Right lobe of liver (tissue), 6 donors: ENCODE results near the gene CGRRF1. TPM values are rescaled to one million over a fixed set of nuclear protein-coding genes. Genes with fewer than 3 reads are reported as not detected.
A peak's percentile ranks its signal among the peaks of the same experiment; 100 is the strongest.

Experiments used
- ATAC-seq, 4 donors: fragments of 200-7000 bp; cut with Tn5 transposase; one replicate each; pipeline ENCODE4 v1.9.1; 2020; ENCODE audit warnings: mild to moderate bottlenecking in 4 of 4, moderate library complexity in 4 of 4
- DNase-seq, 3 donors: peaks; one replicate each; pipeline ENCODE4 v3.0.0-alpha.2; 2020
- H3K27ac ChIP-seq, 3 donors: fragments of 200-600 bp; one replicate each; pipeline ENCODE4 v1.8.0; 2022
- H3K27me3 ChIP-seq, 2 donors: fragments of 200-600 bp; one replicate each; pipeline ENCODE4 v1.8.0; 2022
- H3K36me3 ChIP-seq, 4 donors: fragments of 200-600 bp; sonication (generic) in 1 of 4; one replicate each; pipeline versions ENCODE4 v1.5.1 to v1.8.0; 2017 to 2022; ENCODE audit warnings: control low read depth in 1 of 4
- H3K4me1 ChIP-seq, 4 donors: fragments of 200-600 bp; sonication (generic) in 1 of 4; one replicate each; pipeline versions ENCODE4 v1.5.1 to v1.8.0; 2017 to 2022; ENCODE audit warnings: control low read depth in 1 of 4
- H3K4me3 ChIP-seq, 3 donors: fragments of 200-600 bp; one replicate each; pipeline ENCODE4 v1.8.0; 2022
- H3K9me3 ChIP-seq, 4 donors: fragments of 200-600 bp; sonication (generic) in 1 of 4; one replicate each; pipeline versions ENCODE4 v1.5.1 to v1.8.0; 2017 to 2022; ENCODE audit warnings: control low read depth in 1 of 4
- CTCF ChIP-seq, 4 donors: fragments of 200-600 bp in 3 of 4; fragments of 450-650 bp in 1 of 4; IDR thresholded peaks; one replicate each; pipeline versions ENCODE4 v1.5.1 to v1.8.0; 2016 to 2022; ENCODE audit warnings: antibody characterized with exemption in 4 of 4, mild to moderate bottlenecking in 2 of 4
- POLR2A ChIP-seq: fragments of 450-650 bp; IDR thresholded peaks from one replicate; pipeline ENCODE4 v1.6.1; 2017; ENCODE audit warnings: antibody characterized with exemption, mild to moderate bottlenecking
- WGBS: methylation state at CpG from one replicate; pipeline ENCODE4 v1.1.6; 2018; ENCODE audit warnings: low coverage, low lambda C conversion rate; ENCODE audit not compliant: insufficient coverage; ENCODE audit errors: missing lambda C conversion rate; 5-methylcytosine and 5-hydroxymethylcytosine counted together
- intact Hi-C, 2 donors: fragments of 100-400 bp; cut with DNase I; formaldehyde crosslinking; loops; one replicate each; pipeline versions ENCODE4 v1.11.2 to v1.14.1; 2022
- total RNA-seq, 6 experiments: library from RNA; depleted of rRNA in 2 of 6; stranded (reverse); fragments of >200 nt in 2 of 6; fragmentation: NEBNext Ultra II Directional in 3 of 6; extraction: Animal tissue kit (Norgen Biotek cat#: 25700) in 3 of 6; gene quantifications; one replicate each; pipeline versions ENCODE4 v1.1.0 to v1.2.4, GENCODE V29; 2016 to 2023
- donor health status: DM: no; HTN: yes; CAD: no.
- donor health status: DM: no; HTN: no; CAD: no.
- donor health status: DM: no; HTN: no; CAD: no.
- donor health status: DM: no; HTN: yes; CAD: no.
- donor health status: DM: no; HTN: yes; CAD: no.

The CGRRF1 gene
- total RNA-seq, 6 experiments from 2014 or later, result 5.4 to 8.2 (median 6.7) TPM

- ATAC-seq (no peak), DNase-seq (no peak)
- Histone ChIP-seq H3K4me3 (no peak overlapping the region), H3K9me3 (no peaks in the 10 kb centered on the region), H3K36me3 (peaks cover 0 to 2% (median 0%) of the 10 kb centered on the region in 4 donors), H3K27me3 (no peaks in the 10 kb centered on the region), H3K27ac (no peak overlapping the region), H3K4me1 (peaks cover 0 to 10% (median 3%) of the 10 kb centered on the region in 4 donors)
- intact Hi-C loops, result no loop called here
- no peak for TF ChIP-seq POLR2A
- TF ChIP-seq CTCF (IDR thresholded peaks at IDR 0.05), result no peak
- 77% methylated on average over 1 of the region's 1 CpG for WGBS
Observed at GRCh38 chr14:54535126-54535525, 25.4 kb downstream of the CGRRF1 start.

GRCh38 chr14:54535646-54536045, 25.9 kb downstream of the CGRRF1 start:
- DNase-seq, result no peak
- 51% methylated on average over 2 of the region's 2 CpGs for WGBS
- no peak for TF ChIP-seq POLR2A
- TF ChIP-seq CTCF (IDR thresholded peaks at IDR 0.05), result no peak

GRCh38 chr14:54537651-54538050, 27.9 kb downstream of the CGRRF1 start:
- Histone ChIP-seq H3K4me1 (peaks cover 0 to 10% (median 3%) of the 10 kb centered on the region in 4 donors), H3K4me3 (no peak overlapping the region), H3K27me3 (no peaks in the 10 kb centered on the region), H3K9me3 (no peaks in the 10 kb centered on the region), H3K36me3 (no peaks in the 10 kb centered on the region), H3K27ac (no peak overlapping the region)
- ATAC-seq, result peak in 3 of 4 donors; percentile 59 to 91 (median 61)
- 24% methylated on average over 2 of the region's 2 CpGs for WGBS
- DNase-seq, result no peak
- TF ChIP-seq CTCF (IDR thresholded peaks at IDR 0.05) (no peak), POLR2A (no peak)
- intact Hi-C loops, result no loop called here

More at GRCh38 chr14:54535646-54536045, 25.9 kb downstream of the CGRRF1 start:
- H3K36me3 ChIP-seq, result peaks cover 0 to 2% (median 0%) of the 10 kb centered on the region in 4 donors
- H3K9me3 ChIP-seq, result no peaks in the 10 kb centered on the region
- ATAC-seq, result no peak
- H3K4me3 ChIP-seq, result no peak overlapping the region
- no peak overlapping the region for H3K27ac ChIP-seq
- H3K4me1 ChIP-seq, result peaks cover 0 to 10% (median 3%) of the 10 kb centered on the region in 4 donors
- intact Hi-C loops, result no loop called here
- H3K27me3 ChIP-seq, result no peaks in the 10 kb centered on the region

GRCh38 chr14:54538055-54538454, 28.3 kb downstream of the CGRRF1 start:
- intact Hi-C loops, result no loop called here
- Histone ChIP-seq H3K27me3 (no peaks in the 10 kb centered on the region), H3K9me3 (no peaks in the 10 kb centered on the region), H3K36me3 (no peaks in the 10 kb centered on the region), H3K27ac (peak overlapping the region in 1 of 3 donors; percentile 11), H3K4me3 (no peak overlapping the region), H3K4me1 (peaks cover 0 to 10% (median 3%) of the 10 kb centered on the region in 4 donors)
- peak in 1 of 4 donors; percentile 60 for ATAC-seq
- 89% methylated on average over 3 of the region's 3 CpGs for WGBS
- TF ChIP-seq POLR2A (no peak), CTCF (IDR thresholded peaks at IDR 0.05) (no peak)
- DNase-seq, result no peak

GRCh38 chr14:54547583-54547982, 37.9 kb downstream of the CGRRF1 start:
- H3K4me3 ChIP-seq, result no peak overlapping the region
- no peaks in the 10 kb centered on the region for H3K9me3 ChIP-seq
- TF ChIP-seq POLR2A (no peak), CTCF (IDR thresholded peaks at IDR 0.05) (no peak)
- no peaks in the 10 kb centered on the region for H3K4me1 ChIP-seq
- DNase-seq (no peak), ATAC-seq (no peak)
- H3K36me3 ChIP-seq, result no peaks in the 10 kb centered on the region
- H3K27ac ChIP-seq, result no peak overlapping the region
- H3K27me3 ChIP-seq, result no peaks in the 10 kb centered on the region
- intact Hi-C loops, result no loop called here
- 100% methylated on average over 3 of the region's 3 CpGs for WGBS
